HG03159 (cell line): ENCODE data around the gene PDCD1.
"Not testable (repeated sequence)": the region's sequence is repeated elsewhere in the genome, so short reads cannot be mapped to it uniquely, and the experiment has no call there.

Source experiments
- ATAC-seq: cut with Tn5 transposase; IDR thresholded peaks from one replicate; pipeline ENCODE4 v1.9.1; 2021; ENCODE audit warnings: mild to moderate bottlenecking, moderate library complexity; ENCODE audit not compliant: unreplicated experiment

The PDCD1 gene

GRCh38 chr2:241802421-241803318 lies 56.0 kb downstream of the PDCD1 start:
- ATAC-seq = no peak

GRCh38 chr2:241801611-241802420 lies 56.9 kb downstream of the PDCD1 start:
- no peak for ATAC-seq

- ATAC-seq = not testable (repeated sequence)
Measured at GRCh38 chr2:241800198-241800903, 58.3 kb downstream of the PDCD1 start.
